Measurements from ENCODE around the gene POLK. TPM values are rescaled to one million over a fixed set of nuclear protein-coding genes. Genes with fewer than 3 reads are reported as not detected.
"Not testable (repeated sequence)": the region's sequence is repeated elsewhere in the genome, so short reads cannot be mapped to it uniquely, and the experiment has no call there.

POLK gene
- total RNA-seq, 1 donor from 2014 or later: 22.4 TPM

- FAIRE-seq (no peak), DNase-seq (ENCODE audit: low read depth) (peak; percentile 95)
- no peak for TF ChIP-seq CTCF (IDR thresholded peaks at IDR 0.05; ENCODE audit: insufficient read depth, low read length, severe bottlenecking)
- no peaks in the 10 kb centered on the region for H3K27me3 ChIP-seq (ENCODE audit: control insufficient read depth, insufficient read depth, low read length)
- no peak overlapping the region for H3K4me3 ChIP-seq (ENCODE audit: low read depth, low read length)
- H3K36me3 ChIP-seq (ENCODE audit: control insufficient read depth, insufficient read depth, low read length): peaks cover 2% of the 10 kb centered on the region
Measured at GRCh38 chr5:75566710-75567309, 55.1 kb downstream of the POLK start.

GRCh38 chr5:75567710-75568109 is 56.0 kb downstream of the POLK start:
- DNase-seq (ENCODE audit: low read depth) (peak; percentile 72), FAIRE-seq (no peak)
- Histone ChIP-seq H3K27me3 (ENCODE audit: control insufficient read depth, insufficient read depth, low read length) (no peaks in the 10 kb centered on the region), H3K36me3 (ENCODE audit: control insufficient read depth, insufficient read depth, low read length) (peaks cover 2% of the 10 kb centered on the region), H3K4me3 (ENCODE audit: low read depth, low read length) (no peak overlapping the region)
- TF ChIP-seq CTCF (IDR thresholded peaks at IDR 0.05; ENCODE audit: insufficient read depth, low read length, severe bottlenecking): no peak

- no peaks in the 10 kb centered on the region for H3K27me3 ChIP-seq (ENCODE audit: control insufficient read depth, insufficient read depth, low read length)
- H3K36me3 ChIP-seq (ENCODE audit: control insufficient read depth, insufficient read depth, low read length): peaks cover 2% of the 10 kb centered on the region
- no peak for DNase-seq (ENCODE audit: low read depth)
- H3K4me3 ChIP-seq (ENCODE audit: low read depth, low read length): no peak overlapping the region
- no peak for TF ChIP-seq CTCF (IDR thresholded peaks at IDR 0.05; ENCODE audit: insufficient read depth, low read length, severe bottlenecking)
- no peak for FAIRE-seq
Measured at GRCh38 chr5:75568202-75568601, 56.5 kb downstream of the POLK start.

GRCh38 chr5:75571547-75571946 is 59.9 kb downstream of the POLK start:
- Histone ChIP-seq H3K27me3 (ENCODE audit: control insufficient read depth, insufficient read depth, low read length) (no peaks in the 10 kb centered on the region), H3K4me3 (ENCODE audit: low read depth, low read length) (no peak overlapping the region), H3K36me3 (ENCODE audit: control insufficient read depth, insufficient read depth, low read length) (peaks cover 2% of the 10 kb centered on the region)
- no peak for TF ChIP-seq CTCF (IDR thresholded peaks at IDR 0.05; ENCODE audit: insufficient read depth, low read length, severe bottlenecking)
- DNase-seq (ENCODE audit: low read depth) (no peak), FAIRE-seq (no peak)

GRCh38 chr5:75574791-75575190 is 63.1 kb downstream of the POLK start:
- H3K4me3 ChIP-seq (ENCODE audit: low read depth, low read length): no peak overlapping the region
- no peaks in the 10 kb centered on the region for H3K27me3 ChIP-seq (ENCODE audit: control insufficient read depth, insufficient read depth, low read length)
- no peak for TF ChIP-seq CTCF (IDR thresholded peaks at IDR 0.05; ENCODE audit: insufficient read depth, low read length, severe bottlenecking)
- FAIRE-seq (no peak), DNase-seq (ENCODE audit: low read depth) (no peak)
- peaks cover 1% of the 10 kb centered on the region for H3K36me3 ChIP-seq (ENCODE audit: control insufficient read depth, insufficient read depth, low read length)

GRCh38 chr5:75578280-75578679 is 66.6 kb downstream of the POLK start:
- not testable (repeated sequence) for H3K36me3 ChIP-seq (ENCODE audit: control insufficient read depth, insufficient read depth, low read length); FAIRE-seq; DNase-seq (ENCODE audit: low read depth); H3K27me3 ChIP-seq (ENCODE audit: control insufficient read depth, insufficient read depth, low read length); H3K4me3 ChIP-seq (ENCODE audit: low read depth, low read length)
